ENCODE data around the gene INTS7. TPM values are rescaled to one million over a fixed set of nuclear protein-coding genes. Genes with fewer than 3 reads are reported as not detected.

Gene INTS7
- total RNA-seq, 2 donors from 2014 or later = 4.9 to 7.5 TPM

GRCh38 chr1:211928290-211928801, 107.0 kb downstream of the INTS7 start:
- no peaks in the 10 kb centered on the region for H3K36me3 ChIP-seq
- DNase-seq (ENCODE audit: low spot score) = no peak
- H3K4me1 ChIP-seq = peaks cover 0 to 14% of the 10 kb centered on the region in 2 donors
- no peaks in the 10 kb centered on the region for H3K27me3 ChIP-seq
- H3K4me3 ChIP-seq = no peak overlapping the region
- H3K27ac ChIP-seq = no peak overlapping the region
- H3K9me3 ChIP-seq = no peaks in the 10 kb centered on the region
- TF ChIP-seq CTCF (IDR thresholded peaks at IDR 0.05) = no peak

- H3K27me3 ChIP-seq = no peaks in the 10 kb centered on the region
- no peak for DNase-seq (ENCODE audit: low spot score)
- no peak overlapping the region for H3K4me3 ChIP-seq
- peaks cover 3 to 9% of the 10 kb centered on the region in 2 donors for H3K4me1 ChIP-seq
- no peaks in the 10 kb centered on the region for H3K9me3 ChIP-seq
- no peak for TF ChIP-seq CTCF (IDR thresholded peaks at IDR 0.05)
- no peaks in the 10 kb centered on the region for H3K36me3 ChIP-seq
- H3K27ac ChIP-seq = no peak overlapping the region
These were observed 110.3 kb downstream of the INTS7 start for GRCh38 chr1:211925016-211925415.

- Histone ChIP-seq H3K4me3 (no peak overlapping the region), H3K27me3 (no peaks in the 10 kb centered on the region), H3K9me3 (no peaks in the 10 kb centered on the region), H3K27ac (no peak overlapping the region), H3K4me1 (peaks cover 3 to 13% of the 10 kb centered on the region in 2 donors), H3K36me3 (no peaks in the 10 kb centered on the region)
- no peak for TF ChIP-seq CTCF (IDR thresholded peaks at IDR 0.05)
- no peak for DNase-seq (ENCODE audit: low spot score)
These were observed 111.1 kb downstream of the INTS7 start for GRCh38 chr1:211924256-211924655.

- DNase-seq (ENCODE audit: low spot score) = no peak
- Histone ChIP-seq H3K27me3 (no peaks in the 10 kb centered on the region), H3K9me3 (no peaks in the 10 kb centered on the region), H3K36me3 (no peaks in the 10 kb centered on the region), H3K4me3 (no peak overlapping the region), H3K27ac (no peak overlapping the region), H3K4me1 (peaks cover 3 to 13% of the 10 kb centered on the region in 2 donors)
- TF ChIP-seq CTCF (IDR thresholded peaks at IDR 0.05) = no peak
These were observed 112.3 kb downstream of the INTS7 start for GRCh38 chr1:211923095-211923494.

- no peak overlapping the region for H3K27ac ChIP-seq
- H3K4me3 ChIP-seq = no peak overlapping the region
- H3K36me3 ChIP-seq = no peaks in the 10 kb centered on the region
- no peak for DNase-seq (ENCODE audit: low spot score)
- no peak for TF ChIP-seq CTCF (IDR thresholded peaks at IDR 0.05)
- H3K9me3 ChIP-seq = no peaks in the 10 kb centered on the region
- H3K27me3 ChIP-seq = no peaks in the 10 kb centered on the region
- H3K4me1 ChIP-seq = peaks cover 3 to 13% of the 10 kb centered on the region in 2 donors
These were observed 113.7 kb downstream of the INTS7 start for GRCh38 chr1:211921579-211922095.
